Left kidney (tissue), 8 donors: Measurements from ENCODE around the gene DNAJB9. TPM values are rescaled to one million over a fixed set of nuclear protein-coding genes. Genes with fewer than 3 reads are reported as not detected.
"Not testable (repeated sequence)": the region's sequence is repeated elsewhere in the genome, so short reads cannot be mapped to it uniquely, and the experiment has no call there.

ENCODE experiments used
- DNase-seq: peaks from one replicate; pipeline ENCODE4 v3.0.0-alpha.2; 2013
- long read RNA-seq, 8 donors: transcript quantifications; one replicate each; lab custom pipeline, GENCODE V29; 2026
- polyA plus RNA-seq: library from polyadenylated mRNA; unstranded; fragments of 120-200 nt; gene quantifications from one replicate; pipeline ENCODE4 v1.2.1, GENCODE V29; 2013; ENCODE audit not compliant: insufficient read length

DNAJB9 gene
- polyA plus RNA-seq, result 43.0 TPM
- long read RNA-seq, donor 1, transcript DNAJB9-201 (3 exons, 2,715 nt), result major isoform, 30 of 30 reads
- long read RNA-seq, donor 1, partial matches to known transcripts, result 0 of 30 reads
- long read RNA-seq, donor 1, other reads (novel, unspliced or antisense), result 0 of 30 reads
- long read RNA-seq, donor 2, transcript DNAJB9-201 (3 exons, 2,715 nt), result major isoform, 20 of 20 reads
- long read RNA-seq, donor 2, partial matches to known transcripts, result 0 of 20 reads
- long read RNA-seq, donor 2, other reads (novel, unspliced or antisense), result 0 of 20 reads
- long read RNA-seq, donor 3, transcript DNAJB9-201 (3 exons, 2,715 nt), result major isoform, 13 of 16 reads
- long read RNA-seq, donor 3, partial matches to known transcripts, result 0 of 16 reads
- long read RNA-seq, donor 3, other reads (novel, unspliced or antisense), result 0 of 16 reads
- long read RNA-seq, donor 4, partial matches to known transcripts, result 0 of 3 reads
- long read RNA-seq, donor 4, other reads (novel, unspliced or antisense), result 0 of 3 reads
- long read RNA-seq, donor 5, transcript DNAJB9-201 (3 exons, 2,715 nt), result major isoform, 33 of 145 reads
- long read RNA-seq, donor 5, partial matches to known transcripts, result 110 of 145 reads
- long read RNA-seq, donor 5, other reads (novel, unspliced or antisense), result 0 of 145 reads
- long read RNA-seq, donor 6, transcript DNAJB9-201 (3 exons, 2,715 nt), result major isoform, 18 of 19 reads
- long read RNA-seq, donor 6, partial matches to known transcripts, result 0 of 19 reads
- long read RNA-seq, donor 6, other reads (novel, unspliced or antisense), result 0 of 19 reads
- long read RNA-seq, donor 7, transcript DNAJB9-201 (3 exons, 2,715 nt), result major isoform, 19 of 20 reads
- long read RNA-seq, donor 7, partial matches to known transcripts, result 0 of 20 reads
- long read RNA-seq, donor 7, other reads (novel, unspliced or antisense), result 0 of 20 reads
- long read RNA-seq, donor 8, transcript DNAJB9-201 (3 exons, 2,715 nt), result major isoform, 10 of 12 reads
- long read RNA-seq, donor 8, partial matches to known transcripts, result 0 of 12 reads
- long read RNA-seq, donor 8, other reads (novel, unspliced or antisense), result 0 of 12 reads

DNA sequence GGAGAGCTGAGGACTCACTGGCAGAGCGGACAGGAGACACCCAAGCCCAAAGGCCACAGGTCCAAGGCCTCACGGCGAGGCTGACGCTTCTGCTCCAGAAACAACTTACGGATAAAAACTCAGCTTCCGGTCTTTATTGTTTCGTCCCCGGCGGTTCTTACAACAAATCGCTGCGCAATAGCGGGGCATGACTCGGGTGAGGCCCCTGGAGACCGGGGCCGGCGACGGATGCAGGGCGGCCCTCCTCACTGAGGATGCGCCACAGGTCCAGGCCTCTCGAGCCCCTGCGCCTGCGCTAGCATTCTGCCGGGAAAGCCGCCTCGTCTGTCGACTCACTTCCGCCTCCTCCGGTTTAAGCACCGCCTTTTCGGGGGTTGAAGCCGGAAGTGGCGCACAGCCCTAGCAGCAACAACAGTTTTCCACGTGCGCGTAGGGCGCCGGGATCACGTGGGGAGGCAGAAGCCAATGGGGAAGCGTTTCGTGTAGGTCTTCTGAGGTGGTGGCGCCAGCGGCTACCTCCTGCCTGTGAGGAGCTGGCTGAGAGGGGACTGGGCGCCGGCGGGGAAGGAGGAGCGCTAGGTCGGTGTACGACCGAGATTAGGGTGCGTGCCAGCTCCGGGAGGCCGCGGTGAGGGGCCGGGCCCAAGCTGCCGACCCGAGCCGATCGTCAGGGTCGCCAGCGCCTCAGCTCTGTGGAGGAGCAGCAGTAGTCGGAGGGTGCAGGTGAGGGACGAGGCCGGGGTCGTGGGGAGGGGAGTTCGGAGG lies at the start of gene DNAJB9, which contains the start of gene THAP5:
DNAJB9 (plus strand) TSS at position 494 of the 765 bp plus-strand sequence. CDS start 1,853 bp downstream, outside the sequence.
THAP5 (minus strand) TSS at position 326 of the 765 bp plus-strand sequence; CDS start at position 189, 137 bp downstream.
- peak; percentile 99 for DNase-seq

DNA sequence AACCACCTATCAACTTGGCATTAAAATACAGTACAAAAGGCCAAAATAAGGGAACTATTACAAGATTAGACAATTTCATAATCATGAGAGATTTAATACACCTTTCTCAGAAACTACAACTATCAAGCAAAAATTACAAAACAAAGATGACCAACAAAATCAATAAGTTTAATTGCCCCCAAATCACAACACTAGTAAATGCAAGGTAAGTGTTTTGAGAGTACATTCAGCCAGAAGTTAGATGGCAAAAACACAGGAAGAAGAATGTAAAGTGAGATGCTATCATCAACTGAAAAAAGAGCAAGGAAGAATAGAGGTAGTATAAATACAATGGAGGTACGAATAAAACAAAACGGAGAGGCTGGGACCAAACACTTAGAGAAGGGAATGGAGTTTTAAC lies 46.9 kb upstream of the DNAJB9 start:
- DNase-seq, result no peak

DNA sequence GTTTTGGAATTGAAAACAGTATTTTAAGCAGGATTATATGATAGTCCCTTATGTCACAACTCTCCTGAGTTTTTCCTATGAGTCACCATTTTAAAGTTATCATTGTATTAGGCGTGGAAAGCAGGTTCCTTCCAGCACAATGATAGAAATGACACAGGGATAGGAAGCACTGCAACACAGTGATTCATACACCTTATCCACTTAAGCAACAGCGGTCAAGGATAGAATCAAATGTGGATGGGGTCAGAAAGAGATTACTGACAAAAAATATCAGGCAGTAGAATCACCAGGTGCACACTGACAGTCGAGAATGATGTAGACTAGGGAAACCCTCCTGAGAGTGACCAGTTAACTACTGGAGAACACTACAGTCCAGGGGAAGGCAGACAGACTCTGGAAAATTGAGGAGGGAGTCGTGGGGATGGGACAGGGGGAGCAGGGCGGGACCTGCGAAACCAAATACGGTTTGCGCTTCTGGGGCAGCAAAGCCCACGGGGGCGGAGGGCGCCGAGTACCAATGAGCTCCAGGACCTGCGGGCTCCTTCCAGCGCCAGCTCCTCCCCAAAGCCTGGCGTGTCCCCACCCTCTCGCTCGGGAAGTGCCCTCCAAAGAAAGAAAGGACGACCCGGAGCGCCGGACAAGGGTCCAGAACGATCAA lies 44.2 kb upstream of the DNAJB9 start:
- no peak for DNase-seq

DNA sequence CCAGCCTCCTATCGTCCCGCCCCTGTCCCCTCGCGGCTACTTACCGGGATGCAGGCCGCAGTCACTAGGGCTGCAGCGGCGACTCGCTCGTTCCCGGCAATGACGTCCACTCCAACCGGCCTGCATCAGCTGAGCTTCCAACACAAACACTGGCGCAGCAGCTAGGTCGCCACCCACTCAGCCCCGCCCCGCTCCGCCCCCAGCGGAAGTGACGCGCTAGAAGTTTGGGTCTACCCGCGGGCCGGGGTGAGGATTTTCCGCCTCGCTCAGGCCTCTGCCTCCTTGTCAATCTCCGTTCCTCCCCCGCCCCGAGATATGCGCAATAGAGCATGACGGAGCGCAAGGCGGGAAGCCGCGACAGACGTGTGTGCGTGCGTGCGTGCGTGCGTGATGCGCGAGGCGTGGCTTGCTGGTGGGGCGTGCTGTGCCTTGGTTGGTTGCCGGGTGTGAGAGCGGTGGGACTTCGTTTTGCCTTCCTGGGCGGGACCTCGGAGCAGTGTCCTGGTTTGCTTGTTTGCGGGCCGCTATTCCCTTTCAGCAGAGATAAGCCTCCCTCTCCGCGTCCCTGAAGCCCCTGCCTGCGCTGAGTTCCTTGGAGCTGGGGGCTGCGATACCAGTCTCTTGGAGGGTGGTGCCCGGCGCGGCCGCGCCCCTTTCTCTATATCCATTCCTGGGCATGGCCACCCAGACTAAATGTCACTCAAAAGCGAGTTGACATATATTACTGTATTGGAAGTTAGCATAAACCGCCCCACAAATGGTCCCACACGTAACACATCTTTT lies 43.5 kb upstream of the DNAJB9 start, which contains the start of gene PNPLA8:
PNPLA8 (minus strand) TSS at position 151 of the 783 bp plus-strand sequence. CDS start 10,644 bp downstream, outside the sequence.
- DNase-seq, result peak; percentile 99

DNA sequence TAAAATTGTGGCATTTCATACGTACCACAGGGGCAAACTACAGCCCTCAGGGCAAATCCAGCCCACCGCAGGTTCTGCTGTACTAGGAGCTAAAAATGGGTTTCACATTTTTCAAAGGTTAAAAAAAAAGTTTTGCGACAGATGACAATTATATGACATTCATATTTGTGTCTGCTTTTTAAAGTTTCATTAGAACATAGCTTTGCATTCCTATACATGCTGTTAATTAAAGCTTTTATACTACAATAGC lies 43.0 kb upstream of the DNAJB9 start:
- no peak for DNase-seq

DNA sequence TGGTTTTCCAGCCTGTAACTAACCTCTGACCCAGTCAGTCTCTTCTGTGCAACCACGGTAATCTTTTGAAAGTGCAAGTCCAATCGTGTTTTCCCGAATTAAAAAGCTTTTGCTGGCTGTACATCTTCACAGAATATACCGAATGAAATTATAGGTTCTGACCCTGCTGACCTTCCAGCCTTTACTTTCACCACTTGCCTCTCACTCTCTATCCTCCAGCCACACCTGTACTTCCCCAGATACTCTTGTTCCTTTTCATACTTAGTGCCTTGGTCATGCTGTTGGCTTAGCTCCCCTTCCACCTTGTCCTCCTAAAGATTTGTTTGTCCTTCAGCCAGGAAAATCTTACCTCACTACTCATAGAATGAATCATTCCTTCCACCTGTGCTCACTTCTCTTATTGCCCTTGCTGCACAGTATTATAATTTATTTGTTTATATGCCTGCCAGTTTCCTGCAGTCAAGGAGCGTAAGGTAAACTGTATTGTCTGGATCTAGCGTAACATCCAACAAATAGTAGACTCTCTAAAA lies 41.4 kb upstream of the DNAJB9 start:
- no peak for DNase-seq

DNA sequence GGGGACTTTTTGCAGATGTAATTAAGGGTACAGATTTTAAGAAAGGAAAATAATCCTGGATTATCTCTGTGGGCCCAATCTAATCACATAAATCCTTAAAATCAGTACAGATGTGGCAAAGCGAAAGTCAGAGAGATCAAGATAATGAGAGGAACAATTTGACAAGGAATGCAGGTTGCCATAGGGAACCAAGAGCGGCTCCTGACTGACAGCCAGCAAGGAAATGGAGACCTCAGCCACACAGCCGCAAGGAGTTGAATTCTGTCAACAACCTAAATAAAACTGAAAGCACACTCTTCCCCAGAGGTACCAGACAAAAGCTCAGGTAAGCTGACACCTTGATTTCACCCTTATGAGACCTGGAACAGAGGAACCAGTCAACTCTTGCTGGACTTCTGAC lies 40.3 kb upstream of the DNAJB9 start:
- no peak for DNase-seq

DNA sequence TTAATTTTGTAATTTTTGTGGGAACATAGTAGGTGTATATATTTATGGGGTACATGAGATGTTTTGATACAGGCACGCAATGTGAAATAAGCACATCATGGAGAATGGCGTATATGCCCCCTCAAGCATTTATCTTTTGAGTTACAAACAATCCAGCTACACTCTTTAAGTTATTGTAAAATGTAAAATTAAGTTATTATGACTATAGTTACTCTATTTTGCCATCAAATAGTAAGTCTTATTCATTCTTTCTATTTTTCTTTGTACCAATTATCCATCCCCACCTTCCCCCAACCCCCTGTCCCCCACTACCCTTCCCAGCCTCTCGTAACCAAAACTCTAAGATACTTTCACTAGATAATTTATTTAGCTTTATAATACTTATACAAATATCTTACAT lies 36.0 kb upstream of the DNAJB9 start:
- DNase-seq, result no peak

DNA sequence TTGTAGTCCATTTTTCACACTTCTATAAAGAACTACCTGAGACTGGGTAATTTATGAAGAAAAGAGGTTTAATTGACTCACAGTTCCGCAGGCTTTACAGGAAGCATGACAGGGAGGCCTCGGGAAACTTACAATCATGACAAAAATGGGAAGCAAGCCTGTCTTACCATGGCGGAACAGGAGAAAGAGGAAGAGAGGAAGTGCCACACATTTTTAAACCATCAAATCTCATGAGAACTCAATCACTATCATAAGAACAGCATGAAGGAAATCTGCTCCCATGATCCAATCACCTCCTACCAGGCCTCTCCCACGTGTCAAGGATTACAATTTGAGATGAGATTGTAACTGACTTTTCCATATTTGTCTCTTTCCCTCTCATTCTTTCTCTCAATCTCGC lies 34.4 kb upstream of the DNAJB9 start:
- no peak for DNase-seq

DNA sequence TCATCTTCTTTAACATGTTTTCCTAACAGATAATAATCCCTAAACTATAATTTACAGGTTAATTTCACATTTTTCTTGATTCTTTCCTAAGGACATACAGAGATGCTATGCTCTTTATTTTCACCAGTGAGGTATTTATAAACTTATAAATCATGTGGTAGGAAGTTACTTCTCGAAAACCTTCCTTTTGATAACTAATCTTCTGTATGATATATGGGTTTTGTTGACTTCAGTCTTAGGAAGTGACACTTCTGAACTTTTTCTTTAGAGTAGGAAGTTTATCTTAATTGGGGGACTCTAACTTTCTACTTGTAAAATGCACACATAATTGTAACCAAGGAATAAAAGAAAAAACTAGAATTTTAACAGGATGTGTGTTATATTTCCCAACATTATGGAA lies 33.9 kb upstream of the DNAJB9 start:
- no peak for DNase-seq

DNA sequence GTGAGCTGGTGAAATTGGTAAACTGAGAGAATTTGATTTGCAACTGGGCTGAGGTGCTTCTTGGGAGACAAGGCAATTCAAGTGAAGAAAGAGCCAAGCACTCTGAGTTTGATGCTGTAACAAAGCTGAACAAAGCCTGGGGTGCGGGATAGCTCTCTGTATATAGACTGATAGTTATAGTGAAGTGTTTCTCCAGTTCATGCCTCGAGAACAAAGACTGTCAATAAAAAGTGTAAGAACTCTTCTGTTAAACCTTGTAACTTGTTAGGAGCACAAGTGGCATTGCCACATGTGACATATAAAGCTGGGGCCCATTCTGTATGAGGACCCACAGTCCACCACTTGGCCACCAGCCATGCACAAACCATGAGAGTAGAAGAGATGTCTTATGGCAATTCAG lies 32.4 kb upstream of the DNAJB9 start:
- DNase-seq, result no peak

DNA sequence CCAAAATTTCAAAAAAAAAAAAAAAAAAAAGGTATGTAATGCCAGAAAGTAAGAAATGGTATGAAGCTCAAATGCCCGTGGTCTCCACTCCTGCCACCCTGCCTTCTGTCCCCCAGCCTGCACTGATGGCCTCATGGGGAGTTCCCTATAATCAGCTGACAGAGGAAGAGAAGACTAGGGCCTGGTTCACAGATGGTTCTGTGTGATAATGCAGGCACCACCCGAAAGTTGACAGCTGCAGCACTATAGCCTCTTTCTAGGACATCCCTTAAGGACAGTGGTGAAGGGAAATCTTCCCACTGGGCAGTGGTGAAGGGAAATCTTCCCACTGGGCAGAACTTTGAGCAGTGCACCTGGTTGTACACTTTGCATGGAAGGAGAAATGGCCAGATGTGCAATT lies 31.4 kb upstream of the DNAJB9 start:
- not testable (repeated sequence) for DNase-seq

DNA sequence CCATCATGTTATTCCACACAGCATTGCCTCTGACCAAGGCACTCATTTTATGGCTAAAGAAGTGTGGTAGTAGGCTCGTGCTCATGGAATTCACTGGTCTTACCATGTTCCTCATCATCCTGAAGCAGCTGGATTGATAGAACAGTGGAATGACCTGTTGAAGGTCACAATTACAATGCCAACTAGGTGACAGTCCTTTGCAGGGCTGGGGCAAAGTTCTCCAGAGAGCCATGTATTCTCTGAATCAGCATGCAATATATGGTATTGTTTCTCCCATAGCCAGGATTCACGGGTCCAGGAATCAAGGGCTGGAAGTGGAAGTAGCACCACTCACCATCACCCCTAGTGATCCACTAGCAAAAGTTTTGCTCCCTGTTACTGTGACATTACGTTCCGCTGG lies 31.0 kb upstream of the DNAJB9 start:
- not testable (repeated sequence) for DNase-seq

DNA sequence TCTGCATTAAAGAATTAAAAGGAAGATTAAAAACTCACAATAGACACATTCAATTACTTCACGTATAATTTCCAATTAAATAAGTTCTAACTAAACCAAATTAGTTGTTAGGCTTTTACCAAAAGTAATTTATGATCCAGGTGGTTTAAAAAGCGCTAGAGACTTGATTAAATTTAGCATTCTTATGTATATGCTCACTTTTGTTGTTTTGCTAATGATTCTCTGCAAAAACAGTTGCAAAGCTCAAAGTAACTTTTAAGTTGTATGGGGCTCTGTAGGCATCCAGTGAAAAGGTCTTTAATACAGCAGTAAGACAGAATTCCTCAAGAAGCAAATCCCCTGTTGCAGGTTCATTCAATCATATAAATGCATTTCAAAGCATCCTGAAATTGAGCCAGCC lies 28.2 kb upstream of the DNAJB9 start:
- no peak for DNase-seq

DNA sequence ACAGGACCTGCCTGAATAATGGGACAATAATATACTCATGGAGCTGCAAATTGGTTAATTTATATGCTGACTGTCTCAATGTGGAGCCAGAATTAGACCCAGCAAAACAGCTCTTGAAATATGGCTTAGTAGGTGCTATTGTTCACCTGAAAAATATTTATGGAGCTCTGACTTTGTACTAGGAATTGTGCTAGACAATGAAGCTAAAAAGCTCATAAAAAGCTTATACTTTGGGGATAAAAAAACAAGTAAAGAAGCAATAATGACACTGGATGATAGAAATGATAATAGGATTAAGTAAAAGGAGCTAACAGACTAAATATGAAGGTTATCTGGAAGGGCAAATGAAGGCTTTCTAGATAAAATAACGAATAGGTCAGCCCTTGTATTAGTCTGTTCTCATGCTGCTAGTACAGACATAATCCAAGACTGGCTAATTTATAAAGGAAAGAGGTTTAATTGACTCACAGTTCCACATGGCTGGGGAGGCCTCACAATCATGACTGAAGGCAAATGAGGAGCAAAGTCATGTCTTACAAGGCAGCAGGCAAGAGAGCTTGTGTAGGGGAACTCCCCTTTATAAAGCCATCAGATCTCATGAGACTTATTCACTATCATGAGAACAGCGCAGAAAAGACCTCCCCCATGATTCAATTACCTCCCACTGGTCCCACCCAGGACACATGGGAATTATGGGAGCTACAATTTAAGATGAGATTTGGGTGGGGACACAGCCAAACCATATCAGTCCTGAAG lies 21.4 kb upstream of the DNAJB9 start:
- not testable (repeated sequence) for DNase-seq

DNA sequence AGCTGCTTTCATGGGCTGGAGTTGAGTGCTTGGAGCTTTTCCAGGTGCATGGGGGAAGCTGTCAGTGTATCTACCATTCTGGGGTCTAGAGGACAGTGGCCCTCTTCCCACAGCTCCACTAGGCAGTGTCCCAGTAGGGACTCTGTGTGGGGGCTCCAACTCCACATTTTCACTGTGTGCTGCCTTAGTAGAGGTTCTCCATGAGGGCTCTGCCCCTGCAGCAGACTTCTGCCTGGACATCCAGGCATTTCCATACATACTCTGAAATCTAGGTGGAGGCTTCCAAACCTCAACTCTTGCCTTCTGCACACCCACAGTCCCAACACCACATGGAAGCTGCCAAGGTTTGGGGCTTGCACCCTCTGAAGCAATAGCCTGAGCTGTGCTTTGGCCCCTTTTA lies 13.0 kb upstream of the DNAJB9 start:
- not testable (repeated sequence) for DNase-seq

DNA sequence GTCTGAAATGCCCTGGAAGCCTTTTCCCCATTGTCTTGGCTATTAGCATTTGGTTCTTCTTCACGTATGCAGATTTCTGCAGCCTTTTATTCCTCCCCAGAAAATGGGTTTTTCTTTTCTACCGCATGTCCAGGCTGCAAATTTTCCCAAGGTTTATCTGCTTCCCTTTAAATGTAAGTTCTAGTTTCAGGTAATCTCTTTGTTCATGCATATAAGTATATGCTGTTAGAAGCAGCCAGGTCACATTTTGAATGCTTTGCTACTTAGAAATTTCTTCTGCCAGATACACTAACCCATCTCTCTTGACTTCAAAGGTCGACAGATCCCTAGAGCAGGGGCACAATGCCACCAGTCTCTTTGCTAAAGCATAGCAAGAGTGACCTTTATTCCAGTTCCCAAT lies 12.5 kb upstream of the DNAJB9 start:
- DNase-seq, result no peak

DNA sequence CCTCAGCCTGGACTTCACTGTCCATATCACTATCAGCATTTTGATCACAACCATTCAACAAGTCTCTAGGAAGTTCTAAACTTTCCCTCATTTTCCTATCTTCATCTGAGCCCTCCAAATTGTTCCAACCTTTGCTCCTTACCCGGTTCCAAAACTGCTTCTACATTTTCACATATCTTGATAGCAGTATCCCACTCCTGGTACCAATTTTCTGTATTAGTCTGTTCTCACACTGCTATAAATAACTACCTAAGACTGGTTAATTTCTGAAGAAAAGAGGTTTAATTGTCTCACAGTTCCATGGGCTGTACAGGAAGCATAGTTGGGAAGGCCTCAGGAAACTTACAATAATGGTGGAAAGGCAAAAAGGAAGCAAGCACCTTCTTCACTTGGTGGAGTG lies 12.1 kb upstream of the DNAJB9 start:
- DNase-seq, result no peak

DNA sequence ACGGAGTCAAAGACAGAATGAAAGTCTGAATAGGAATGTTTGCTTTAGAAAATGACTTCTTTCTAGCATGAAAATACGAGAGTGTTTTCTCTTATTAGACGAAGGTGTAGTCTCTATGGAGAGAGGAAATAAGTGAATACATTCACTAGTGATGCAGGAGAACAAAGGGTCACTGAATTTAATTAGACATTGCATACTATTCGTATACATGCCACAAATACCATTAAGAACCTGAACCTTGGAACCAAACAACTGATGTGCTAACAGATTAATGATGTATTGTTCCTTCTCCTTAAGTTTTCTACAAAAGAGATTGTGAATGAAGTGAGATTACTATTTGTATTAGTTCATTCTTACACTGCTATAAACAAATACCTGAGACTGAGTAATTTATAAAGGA lies 10.4 kb upstream of the DNAJB9 start:
- DNase-seq, result no peak
